HepG2 (cell line): ENCODE data around the gene DHX16. TPM values are rescaled to one million over a fixed set of nuclear protein-coding genes. Genes with fewer than 3 reads are reported as not detected.

Experiments used
- ADNP ChIP-seq: sonication (generic); formaldehyde crosslinking; IDR thresholded peaks from 2 replicates; pipeline ENCODE4 v1.4.0; 2020; ENCODE audit warnings: missing genetic modification reagents
- ETV6 ChIP-seq: sonication (generic); formaldehyde crosslinking; conservative IDR thresholded peaks from 2 replicates; pipeline ENCODE4 v1.4.0; 2020; ENCODE audit warnings: missing genetic modification reagents
- NCOA5 ChIP-seq: sonication (generic); formaldehyde crosslinking; IDR thresholded peaks from 2 replicates; pipeline ENCODE4 v1.4.0; 2020; ENCODE audit warnings: missing genetic modification reagents
- NFE2 ChIP-seq: sonication (generic); formaldehyde crosslinking; IDR thresholded peaks from 2 replicates; pipeline ENCODE4 v1.4.0; 2020; ENCODE audit warnings: missing genetic modification reagents
- NFIC ChIP-seq: IDR thresholded peaks from 2 replicates; pipeline ENCODE4 v1.6.1; 2012; ENCODE audit warnings: mild to moderate bottlenecking, low read length, inconsistent platforms
- NKX3-1 ChIP-seq: sonication (generic); formaldehyde crosslinking; IDR thresholded peaks from 2 replicates; pipeline ENCODE4 v1.5.0; 2020; ENCODE audit warnings: missing genetic modification reagents
- PAX8 ChIP-seq: sonication (generic); formaldehyde crosslinking; IDR thresholded peaks from 2 replicates; pipeline ENCODE4 v1.8.0; 2022; ENCODE audit warnings: mild to moderate bottlenecking, missing genetic modification reagents, borderline replicate concordance
- POLR2AphosphoS2 ChIP-seq: IDR thresholded peaks from 2 replicates; pipeline ENCODE4 v1.6.1; 2011; ENCODE audit warnings: low read depth, low read length, improper control_type of control experiment
- ZBTB7B ChIP-seq: sonication (generic); formaldehyde crosslinking; IDR thresholded peaks from 2 replicates; pipeline ENCODE4 v1.4.0; 2020; ENCODE audit warnings: missing genetic modification reagents
- ZNF263 ChIP-seq: sonication (generic); formaldehyde crosslinking; IDR thresholded peaks from 2 replicates; pipeline ENCODE4 v1.4.0; 2020; ENCODE audit warnings: missing genetic modification reagents
- ZNF614 ChIP-seq: IDR thresholded peaks from 2 replicates; pipeline ENCODE4 v1.6.1; 2018; ENCODE audit warnings: missing biosample characterization, missing genetic modification reagents, inconsistent platforms, borderline replicate concordance
- polyA plus RNA-seq, 8 experiments: library from polyadenylated mRNA; depleted of rRNA in 3 of 8; stranded (reverse) in 7 of 8; unstranded in 1 of 8; fragments of >200 nt; fragmentation: Illumina TruSeq in 4 of 8; extraction: Trizol in 4 of 8; gene quantifications; 2 replicates each; pipeline versions ENCODE4 v1.2.1 to v1.2.3, GENCODE V29; 2011 to 2016; ENCODE audit warnings: low read depth in 4 of 8, missing spikeins in 1 of 8, mixed read lengths in 1 of 8; ENCODE audit not compliant: insufficient read depth in 1 of 8
- total RNA-seq, 5 experiments: library from RNA; depleted of rRNA; stranded (reverse); fragments of >200 nt; fragmentation: Illumina TruSeq; extraction: Trizol; gene quantifications; 2 replicates each; pipeline ENCODE4 v1.2.3, GENCODE V29; 2016; ENCODE audit warnings: low read depth in 1 of 5
- TF ChIP-seq, protein P1 (sequence below): sonication (generic); formaldehyde crosslinking; IDR thresholded peaks from 2 replicates; pipeline ENCODE4 v1.4.0; 2020; ENCODE audit warnings: missing genetic modification reagents
- TF ChIP-seq, protein P2 (sequence below): sonication (generic); formaldehyde crosslinking; IDR thresholded peaks from 2 replicates; pipeline ENCODE4 v1.5.1; 2020; ENCODE audit warnings: mild to moderate bottlenecking, missing genetic modification reagents, moderate library complexity
- TF ChIP-seq, protein P3 (sequence below): sonication (generic); formaldehyde crosslinking; IDR thresholded peaks from 2 replicates; pipeline ENCODE4 v1.5.1; 2020; ENCODE audit warnings: mild to moderate bottlenecking, moderate library complexity, missing genetic modification reagents
- TF ChIP-seq, protein P4 (sequence below): sonication (generic); formaldehyde crosslinking; IDR thresholded peaks from 2 replicates; pipeline ENCODE4 v1.4.0; 2020; ENCODE audit warnings: mild to moderate bottlenecking, missing genetic modification reagents
- TF ChIP-seq, protein P5 (sequence below): sonication (generic); formaldehyde crosslinking; IDR thresholded peaks from 2 replicates; pipeline ENCODE4 v1.8.1; 2023; ENCODE audit warnings: mild to moderate bottlenecking, inconsistent platforms, moderate library complexity, missing genetic modification reagents, borderline replicate concordance

Gene DHX16
- total and polyA plus RNA-seq, 2 of the 13 experiments (the other 11 are each of a cell fraction or from before 2014, with no cell fraction given), result 57.0 to 58.5 TPM

DNA sequence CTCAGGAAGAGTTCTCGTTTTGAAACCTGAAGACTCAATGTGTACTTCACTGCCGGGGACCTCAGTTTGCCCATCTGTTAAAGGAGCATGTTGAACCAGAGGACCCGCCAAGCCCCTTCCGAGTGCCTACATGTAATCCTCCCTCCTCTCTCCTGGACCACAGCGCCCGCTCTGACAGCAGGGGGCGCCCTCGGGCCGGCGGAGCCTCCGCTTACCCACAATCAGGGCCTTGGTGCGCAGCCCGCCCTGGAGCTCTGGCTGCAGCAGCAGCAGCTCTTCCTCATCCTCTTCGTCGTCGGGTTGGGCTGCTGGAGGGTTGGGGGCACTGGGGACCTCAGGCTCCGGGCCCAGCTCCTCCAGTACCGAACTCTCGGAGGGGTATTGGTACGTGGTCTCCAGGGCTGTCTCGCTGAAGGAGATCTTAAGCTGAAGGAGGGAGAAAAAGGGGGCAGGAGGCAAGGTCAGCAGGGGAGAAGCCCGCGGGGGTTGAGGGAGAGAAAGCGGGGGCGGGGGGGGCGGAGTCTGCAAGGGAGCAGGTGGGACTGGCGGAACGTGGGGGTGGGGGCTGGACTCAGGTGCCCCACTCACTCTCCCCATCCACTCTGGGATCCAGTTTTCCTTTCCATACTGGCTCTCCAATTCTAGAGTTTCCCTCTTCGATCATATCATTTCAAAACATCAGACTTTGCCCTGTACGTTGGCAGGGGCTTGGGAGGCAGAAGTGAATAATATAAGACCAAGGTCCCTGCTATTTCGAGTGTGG, 6.3 kb upstream of the DHX16 start (continued):
- TF ChIP-seq, protein P1, sequence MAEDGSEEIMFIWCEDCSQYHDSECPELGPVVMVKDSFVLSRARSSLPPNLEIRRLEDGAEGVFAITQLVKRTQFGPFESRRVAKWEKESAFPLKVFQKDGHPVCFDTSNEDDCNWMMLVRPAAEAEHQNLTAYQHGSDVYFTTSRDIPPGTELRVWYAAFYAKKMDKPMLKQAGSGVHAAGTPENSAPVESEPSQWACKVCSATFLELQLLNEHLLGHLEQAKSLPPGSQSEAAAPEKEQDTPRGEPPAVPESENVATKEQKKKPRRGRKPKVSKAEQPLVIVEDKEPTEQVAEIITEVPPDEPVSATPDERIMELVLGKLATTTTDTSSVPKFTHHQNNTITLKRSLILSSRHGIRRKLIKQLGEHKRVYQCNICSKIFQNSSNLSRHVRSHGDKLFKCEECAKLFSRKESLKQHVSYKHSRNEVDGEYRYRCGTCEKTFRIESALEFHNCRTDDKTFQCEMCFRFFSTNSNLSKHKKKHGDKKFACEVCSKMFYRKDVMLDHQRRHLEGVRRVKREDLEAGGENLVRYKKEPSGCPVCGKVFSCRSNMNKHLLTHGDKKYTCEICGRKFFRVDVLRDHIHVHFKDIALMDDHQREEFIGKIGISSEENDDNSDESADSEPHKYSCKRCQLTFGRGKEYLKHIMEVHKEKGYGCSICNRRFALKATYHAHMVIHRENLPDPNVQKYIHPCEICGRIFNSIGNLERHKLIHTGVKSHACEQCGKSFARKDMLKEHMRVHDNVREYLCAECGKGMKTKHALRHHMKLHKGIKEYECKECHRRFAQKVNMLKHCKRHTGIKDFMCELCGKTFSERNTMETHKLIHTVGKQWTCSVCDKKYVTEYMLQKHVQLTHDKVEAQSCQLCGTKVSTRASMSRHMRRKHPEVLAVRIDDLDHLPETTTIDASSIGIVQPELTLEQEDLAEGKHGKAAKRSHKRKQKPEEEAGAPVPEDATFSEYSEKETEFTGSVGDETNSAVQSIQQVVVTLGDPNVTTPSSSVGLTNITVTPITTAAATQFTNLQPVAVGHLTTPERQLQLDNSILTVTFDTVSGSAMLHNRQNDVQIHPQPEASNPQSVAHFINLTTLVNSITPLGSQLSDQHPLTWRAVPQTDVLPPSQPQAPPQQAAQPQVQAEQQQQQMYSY, result no peak
- TF ChIP-seq ADNP (CRISPR knock-in tag), result no peak
- TF ChIP-seq, protein P2, sequence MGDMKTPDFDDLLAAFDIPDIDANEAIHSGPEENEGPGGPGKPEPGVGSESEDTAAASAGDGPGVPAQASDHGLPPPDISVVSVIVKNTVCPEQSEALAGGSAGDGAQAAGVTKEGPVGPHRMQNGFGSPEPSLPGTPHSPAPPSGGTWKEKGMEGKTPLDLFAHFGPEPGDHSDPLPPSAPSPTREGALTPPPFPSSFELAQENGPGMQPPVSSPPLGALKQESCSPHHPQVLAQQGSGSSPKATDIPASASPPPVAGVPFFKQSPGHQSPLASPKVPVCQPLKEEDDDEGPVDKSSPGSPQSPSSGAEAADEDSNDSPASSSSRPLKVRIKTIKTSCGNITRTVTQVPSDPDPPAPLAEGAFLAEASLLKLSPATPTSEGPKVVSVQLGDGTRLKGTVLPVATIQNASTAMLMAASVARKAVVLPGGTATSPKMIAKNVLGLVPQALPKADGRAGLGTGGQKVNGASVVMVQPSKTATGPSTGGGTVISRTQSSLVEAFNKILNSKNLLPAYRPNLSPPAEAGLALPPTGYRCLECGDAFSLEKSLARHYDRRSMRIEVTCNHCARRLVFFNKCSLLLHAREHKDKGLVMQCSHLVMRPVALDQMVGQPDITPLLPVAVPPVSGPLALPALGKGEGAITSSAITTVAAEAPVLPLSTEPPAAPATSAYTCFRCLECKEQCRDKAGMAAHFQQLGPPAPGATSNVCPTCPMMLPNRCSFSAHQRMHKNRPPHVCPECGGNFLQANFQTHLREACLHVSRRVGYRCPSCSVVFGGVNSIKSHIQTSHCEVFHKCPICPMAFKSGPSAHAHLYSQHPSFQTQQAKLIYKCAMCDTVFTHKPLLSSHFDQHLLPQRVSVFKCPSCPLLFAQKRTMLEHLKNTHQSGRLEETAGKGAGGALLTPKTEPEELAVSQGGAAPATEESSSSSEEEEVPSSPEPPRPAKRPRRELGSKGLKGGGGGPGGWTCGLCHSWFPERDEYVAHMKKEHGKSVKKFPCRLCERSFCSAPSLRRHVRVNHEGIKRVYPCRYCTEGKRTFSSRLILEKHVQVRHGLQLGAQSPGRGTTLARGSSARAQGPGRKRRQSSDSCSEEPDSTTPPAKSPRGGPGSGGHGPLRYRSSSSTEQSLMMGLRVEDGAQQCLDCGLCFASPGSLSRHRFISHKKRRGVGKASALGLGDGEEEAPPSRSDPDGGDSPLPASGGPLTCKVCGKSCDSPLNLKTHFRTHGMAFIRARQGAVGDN (CRISPR knock-in tag), result peak; percentile 94
- TF ChIP-seq PAX8 (CRISPR knock-in tag), result no peak; the same call in 1 of the 2 replicates
- TF ChIP-seq, protein P3, sequence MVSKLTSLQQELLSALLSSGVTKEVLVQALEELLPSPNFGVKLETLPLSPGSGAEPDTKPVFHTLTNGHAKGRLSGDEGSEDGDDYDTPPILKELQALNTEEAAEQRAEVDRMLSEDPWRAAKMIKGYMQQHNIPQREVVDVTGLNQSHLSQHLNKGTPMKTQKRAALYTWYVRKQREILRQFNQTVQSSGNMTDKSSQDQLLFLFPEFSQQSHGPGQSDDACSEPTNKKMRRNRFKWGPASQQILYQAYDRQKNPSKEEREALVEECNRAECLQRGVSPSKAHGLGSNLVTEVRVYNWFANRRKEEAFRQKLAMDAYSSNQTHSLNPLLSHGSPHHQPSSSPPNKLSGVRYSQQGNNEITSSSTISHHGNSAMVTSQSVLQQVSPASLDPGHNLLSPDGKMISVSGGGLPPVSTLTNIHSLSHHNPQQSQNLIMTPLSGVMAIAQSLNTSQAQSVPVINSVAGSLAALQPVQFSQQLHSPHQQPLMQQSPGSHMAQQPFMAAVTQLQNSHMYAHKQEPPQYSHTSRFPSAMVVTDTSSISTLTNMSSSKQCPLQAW (CRISPR knock-in tag), result peak; percentile 89
- TF ChIP-seq, protein P4, sequence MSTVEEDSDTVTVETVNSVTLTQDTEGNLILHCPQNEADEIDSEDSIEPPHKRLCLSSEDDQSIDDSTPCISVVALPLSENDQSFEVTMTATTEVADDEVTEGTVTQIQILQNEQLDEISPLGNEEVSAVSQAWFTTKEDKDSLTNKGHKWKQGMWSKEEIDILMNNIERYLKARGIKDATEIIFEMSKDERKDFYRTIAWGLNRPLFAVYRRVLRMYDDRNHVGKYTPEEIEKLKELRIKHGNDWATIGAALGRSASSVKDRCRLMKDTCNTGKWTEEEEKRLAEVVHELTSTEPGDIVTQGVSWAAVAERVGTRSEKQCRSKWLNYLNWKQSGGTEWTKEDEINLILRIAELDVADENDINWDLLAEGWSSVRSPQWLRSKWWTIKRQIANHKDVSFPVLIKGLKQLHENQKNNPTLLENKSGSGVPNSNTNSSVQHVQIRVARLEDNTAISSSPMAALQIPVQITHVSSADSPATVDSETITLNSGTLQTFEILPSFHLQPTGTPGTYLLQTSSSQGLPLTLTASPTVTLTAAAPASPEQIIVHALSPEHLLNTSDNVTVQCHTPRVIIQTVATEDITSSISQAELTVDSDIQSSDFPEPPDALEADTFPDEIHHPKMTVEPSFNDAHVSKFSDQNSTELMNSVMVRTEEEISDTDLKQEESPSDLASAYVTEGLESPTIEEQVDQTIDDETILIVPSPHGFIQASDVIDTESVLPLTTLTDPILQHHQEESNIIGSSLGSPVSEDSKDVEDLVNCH, result no peak
- no peak for TF ChIP-seq NCOA5 (CRISPR knock-in tag)
- TF ChIP-seq POLR2AphosphoS2, result no peak
- TF ChIP-seq, protein P5, sequence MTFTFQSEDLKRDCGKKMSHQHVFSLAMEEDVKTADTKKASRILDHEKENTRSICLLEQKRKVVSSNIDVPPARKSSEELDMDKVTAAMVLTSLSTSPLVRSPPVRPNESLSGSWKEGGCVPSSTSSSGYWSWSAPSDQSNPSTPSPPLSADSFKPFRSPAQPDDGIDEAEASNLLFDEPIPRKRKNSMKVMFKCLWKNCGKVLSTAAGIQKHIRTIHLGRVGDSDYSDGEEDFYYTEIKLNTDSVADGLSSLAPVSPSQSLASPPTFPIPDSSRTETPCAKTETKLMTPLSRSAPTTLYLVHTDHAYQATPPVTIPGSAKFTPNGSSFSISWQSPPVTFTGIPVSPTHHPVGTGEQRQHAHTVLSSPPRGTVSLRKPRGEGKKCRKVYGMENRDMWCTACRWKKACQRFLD (CRISPR knock-in tag), result no peak
- TF ChIP-seq NFE2 (CRISPR knock-in tag), result no peak
- TF ChIP-seq ETV6 (CRISPR knock-in tag), result peak; percentile 88; the same call in 1 of the 2 replicates
- TF ChIP-seq ZNF614, result peak; percentile 83; the same call in 1 of the 2 replicates
- peak; percentile 87 for TF ChIP-seq ZNF263 (CRISPR knock-in tag)
- no peak for TF ChIP-seq NFIC
- TF ChIP-seq NKX3-1 (CRISPR knock-in tag), result no peak
- TF ChIP-seq ZBTB7B (CRISPR knock-in tag), result peak; percentile 81
